T47D (cell line): ENCODE results near the gene ANKUB1.
"Not testable (repeated sequence)": the region's sequence is repeated elsewhere in the genome, so short reads cannot be mapped to it uniquely, and the experiment has no call there.

Experiments
- DNase-seq, 2 experiments: peaks; one replicate each; pipeline versions ENCODE4 v3.0.0 to v3.0.0-alpha.2; 2011 to 2012; ENCODE audit warnings: low read depth in 1 of 2, low spot score in 1 of 2
- JUND ChIP-seq: IDR thresholded peaks from 2 replicates; pipeline ENCODE4 v1.6.1; 2012; ENCODE audit warnings: low read depth
- in situ Hi-C: cut with HindIII; loops from 2 replicates; pipeline ENCODE4 v1.10.0; 2016; ENCODE audit warnings: low sequenced_read_pairs, low pct_unique_long_range_greater_than_20kb

The ANKUB1 gene, protein sequence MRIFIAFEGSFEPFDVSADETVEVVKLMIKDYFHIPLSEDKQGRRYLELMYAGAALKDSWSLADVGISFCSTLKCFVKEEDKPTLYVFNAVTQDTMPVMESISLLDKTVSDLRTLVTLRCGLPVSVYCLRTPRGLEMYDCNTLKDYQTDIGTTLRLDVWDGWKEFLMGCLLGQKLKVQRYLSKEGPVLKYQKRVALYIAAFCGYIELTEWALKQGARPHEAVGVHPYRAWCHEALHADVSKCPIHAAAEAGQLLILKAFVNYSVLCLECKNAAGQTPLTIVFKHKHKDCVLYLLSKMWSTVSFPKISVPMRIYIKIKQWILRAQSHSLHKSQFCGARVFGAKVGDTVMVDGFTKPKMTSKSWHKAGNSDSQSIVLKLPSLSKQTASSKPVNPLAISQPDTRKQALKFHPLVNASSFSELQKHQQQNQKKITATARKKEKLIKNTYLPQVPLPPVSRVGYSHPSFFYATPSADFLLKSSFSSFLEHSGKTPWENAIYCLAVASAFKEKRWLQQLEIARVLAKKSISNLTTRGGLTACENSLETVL

DNA sequence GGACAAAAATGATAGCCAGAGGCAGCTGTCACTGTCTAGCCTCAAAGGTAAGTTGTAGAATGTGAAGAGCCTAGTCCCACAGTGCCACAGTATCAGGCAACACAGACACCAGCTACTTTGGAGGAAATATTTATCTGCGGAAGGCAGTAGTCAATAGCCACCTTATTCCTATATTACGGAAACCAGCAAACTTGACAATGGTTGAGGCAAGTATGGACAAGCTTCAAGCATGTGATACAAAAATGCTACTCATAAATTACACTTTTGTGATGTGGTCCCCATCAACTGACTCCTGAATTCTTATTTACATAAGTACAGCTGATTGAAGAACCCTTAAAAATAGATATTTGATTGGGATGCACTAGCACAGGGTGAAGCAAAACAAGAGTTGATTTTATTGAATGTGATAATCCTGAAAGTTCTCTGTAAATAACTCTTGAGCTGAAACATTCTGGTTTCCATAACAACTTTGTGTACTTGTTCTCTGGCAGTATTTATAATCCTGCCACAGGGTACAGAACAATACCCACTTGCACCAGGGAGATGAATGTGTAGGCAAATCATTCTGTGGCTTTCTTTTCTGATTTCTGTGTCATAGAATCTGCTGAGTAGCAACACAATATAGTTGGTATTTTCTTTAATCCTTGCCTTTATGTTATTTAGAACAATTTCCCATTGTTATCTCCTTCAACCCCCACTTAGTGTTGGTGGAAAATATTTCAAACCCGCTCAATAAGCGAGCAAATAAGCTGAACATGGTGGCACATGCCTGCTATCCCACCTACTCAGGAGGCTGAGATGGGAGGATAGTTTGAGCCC lies at the start of gene ANKUB1:
Gene ANKUB1 (minus strand): TSS at position 103 of the 819 bp plus-strand sequence. CDS start 188 bp downstream, outside the sequence.
- in situ Hi-C loops, result no loop called here
- TF ChIP-seq JUND, result no peak
- DNase-seq, result no peak

DNA sequence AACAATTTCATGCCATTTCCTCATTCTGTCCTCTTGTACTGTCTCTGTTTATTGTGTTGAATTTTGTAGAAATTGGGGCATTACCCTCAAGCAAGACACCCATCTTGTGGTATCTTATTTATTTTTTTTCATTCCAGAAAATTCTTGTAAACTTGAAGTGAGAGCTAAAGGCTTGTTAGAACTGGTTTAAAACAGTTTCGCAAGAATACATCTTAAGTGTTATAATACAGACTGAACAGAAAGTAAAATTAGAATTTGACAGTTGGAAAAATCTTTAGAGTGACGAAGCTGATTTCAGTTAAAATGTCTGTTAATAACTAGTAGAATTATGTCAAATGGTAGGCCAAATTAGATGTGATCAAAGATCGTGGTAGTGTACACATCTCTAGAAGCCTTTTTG lies 47.5 kb upstream of the ANKUB1 start:
- no peak for DNase-seq
- in situ Hi-C loops, result no loop called here
- no peak for TF ChIP-seq JUND

DNA sequence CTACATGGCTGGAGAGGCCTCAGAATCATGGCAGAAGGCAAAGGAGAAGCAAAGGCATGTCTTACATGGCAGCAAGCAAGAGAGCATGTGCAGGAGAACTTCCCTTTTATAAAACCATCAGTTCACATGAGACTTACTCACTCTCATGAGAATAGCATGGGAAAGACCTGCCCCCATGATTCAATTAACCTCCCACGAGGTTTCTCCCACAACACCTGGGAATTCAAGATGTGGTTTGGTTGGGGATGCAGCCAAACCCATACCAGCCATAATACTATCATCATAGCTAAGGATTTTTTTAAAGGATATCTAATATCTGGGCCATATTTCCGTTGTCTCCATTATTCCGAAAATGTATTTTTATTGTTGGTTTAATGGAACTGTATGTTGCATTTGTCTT lies 47.1 kb upstream of the ANKUB1 start:
- DNase-seq, in situ Hi-C loops: not testable (repeated sequence)

DNA sequence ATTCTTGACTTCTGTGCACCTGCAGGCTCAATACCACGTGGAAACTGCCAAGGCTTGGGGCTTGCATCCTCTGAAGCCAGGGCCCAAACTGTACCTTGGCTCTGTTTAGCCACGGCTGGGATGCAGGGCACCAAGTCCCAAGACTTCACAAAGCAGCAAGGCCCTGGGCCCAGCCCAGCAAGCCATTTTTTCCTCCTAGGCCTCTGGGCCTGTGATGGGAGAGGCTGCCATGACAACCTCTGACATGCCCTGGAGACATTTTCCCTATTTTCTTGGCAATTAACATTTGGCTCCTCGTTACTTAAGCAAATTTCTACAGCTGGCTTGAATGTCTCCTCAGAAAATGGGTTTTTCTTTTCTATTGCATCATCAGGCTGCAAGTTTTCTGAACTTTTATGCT lies 46.1 kb upstream of the ANKUB1 start:
- DNase-seq, in situ Hi-C loops: not testable (repeated sequence)

DNA sequence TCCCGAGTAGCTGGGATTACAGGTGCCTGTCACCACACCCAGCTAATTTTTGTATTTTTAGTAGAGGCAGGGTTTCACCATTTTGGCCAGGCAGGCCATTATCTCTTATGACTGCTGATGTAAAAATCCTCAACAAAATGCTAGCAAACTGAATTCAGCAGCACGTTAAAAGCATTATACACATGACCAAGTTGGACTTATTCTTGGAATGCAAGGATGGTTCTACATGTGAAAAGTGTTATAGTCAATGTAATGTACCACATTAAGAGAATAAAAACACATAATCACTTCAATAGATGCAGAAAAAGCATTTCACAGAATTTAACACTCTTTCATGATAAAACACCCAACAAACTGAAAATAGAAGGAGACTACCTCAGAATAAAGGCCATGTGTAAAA lies 40.9 kb upstream of the ANKUB1 start:
- DNase-seq, result no peak
- in situ Hi-C loops, result no loop called here
- TF ChIP-seq JUND, result no peak

DNA sequence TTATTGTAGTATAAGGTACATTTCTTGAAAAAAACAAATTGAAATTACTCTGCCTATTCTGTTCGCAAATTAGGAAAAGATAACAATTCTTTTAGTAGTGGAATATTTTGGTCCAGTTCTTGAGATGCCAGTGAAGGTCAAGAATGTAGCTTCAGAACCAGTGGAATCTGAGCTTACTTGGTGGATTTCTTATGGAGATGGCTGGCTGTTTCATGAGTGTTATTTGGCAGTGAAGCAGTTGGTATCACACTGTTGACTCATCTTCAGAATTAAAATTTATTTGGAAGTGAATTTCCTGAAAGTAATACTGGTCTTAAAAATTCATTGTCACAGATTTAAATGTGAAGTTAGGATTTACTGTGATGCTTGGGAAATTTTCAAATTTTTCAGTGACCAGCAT lies 39.7 kb upstream of the ANKUB1 start:
- in situ Hi-C loops, result no loop called here
- DNase-seq, result no peak
- TF ChIP-seq JUND, result no peak

DNA sequence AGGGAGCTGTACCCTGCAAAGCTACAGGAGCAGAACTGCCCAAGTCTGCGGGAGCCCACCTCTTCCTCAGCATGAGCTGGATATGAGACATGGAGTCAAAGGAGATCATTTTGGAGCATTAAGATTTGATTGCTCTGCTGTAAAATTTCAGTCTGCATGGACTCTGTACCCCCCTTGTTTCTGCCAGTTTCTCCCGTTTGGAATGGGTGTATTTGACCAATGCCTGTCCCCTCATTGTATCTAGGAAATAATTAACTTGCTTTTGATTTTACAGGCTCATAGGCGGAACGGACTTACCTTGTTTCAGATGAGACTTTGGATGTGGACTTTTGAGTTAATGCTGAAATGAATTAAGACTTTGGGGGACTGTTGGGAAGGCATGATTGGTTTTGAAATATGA lies 39.0 kb upstream of the ANKUB1 start:
- in situ Hi-C loops, result no loop called here
- no peak for TF ChIP-seq JUND
- no peak for DNase-seq

DNA sequence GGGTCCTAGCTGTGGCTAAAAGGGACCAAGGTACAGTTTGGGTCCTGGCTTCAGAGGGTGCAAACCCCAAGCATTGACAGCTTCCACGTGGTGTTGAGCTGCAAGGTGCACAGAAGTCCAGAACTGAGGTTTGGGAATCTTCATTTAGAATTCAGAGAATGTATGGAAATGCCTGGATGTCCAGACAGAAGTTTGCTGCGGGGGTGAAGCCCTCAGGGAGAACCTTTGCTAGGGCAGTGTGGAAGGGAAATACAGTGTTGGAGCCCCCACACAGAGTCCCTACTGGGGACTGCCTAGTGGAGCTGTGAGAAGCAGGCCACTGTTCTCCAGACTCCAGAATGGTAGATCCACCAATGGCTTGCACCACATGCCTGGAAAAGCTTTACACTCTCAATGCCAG lies 38.5 kb upstream of the ANKUB1 start:
- in situ Hi-C loops, result no loop called here
- no peak for DNase-seq
- TF ChIP-seq JUND, result no peak

DNA sequence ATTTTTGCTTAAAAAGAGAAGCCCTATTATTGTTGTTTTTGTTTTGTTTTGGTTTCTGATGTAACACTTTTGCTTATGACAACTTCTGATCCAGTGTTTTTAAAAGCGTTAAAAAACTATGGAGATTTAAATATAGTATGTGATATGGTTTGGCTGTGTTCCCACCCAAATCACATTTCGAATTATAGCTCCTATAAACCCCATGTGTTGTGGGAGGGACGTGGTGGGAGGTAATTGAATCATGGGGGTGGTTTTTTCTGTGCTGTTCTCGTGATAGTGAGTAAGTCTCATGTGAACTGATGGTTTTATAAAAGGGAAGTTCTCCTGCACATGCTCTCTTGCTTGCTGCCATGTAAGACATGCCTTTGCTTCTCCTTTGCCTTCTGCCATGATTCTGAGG lies 37.3 kb upstream of the ANKUB1 start:
- DNase-seq, in situ Hi-C loops: not testable (repeated sequence)

DNA sequence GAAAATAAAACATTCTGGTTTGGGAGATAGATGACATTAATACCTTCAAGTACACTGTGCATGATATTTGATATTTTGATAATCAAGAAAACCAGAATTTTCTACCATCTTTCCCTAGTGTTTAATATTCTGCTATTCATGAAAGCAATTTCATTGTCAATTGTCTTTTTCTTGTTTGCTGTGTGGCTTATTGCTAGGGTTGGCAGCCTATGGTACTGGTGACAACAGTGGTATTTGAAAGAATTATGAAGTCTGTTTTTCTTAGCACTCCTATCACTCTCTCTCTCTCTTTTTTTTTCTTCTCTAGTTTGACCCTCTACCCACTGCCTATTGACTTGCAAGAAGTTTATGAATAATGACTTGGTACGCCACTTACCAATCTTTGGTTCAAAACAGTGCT lies 36.0 kb upstream of the ANKUB1 start:
- DNase-seq, result no peak
- in situ Hi-C loops, result no loop called here
- TF ChIP-seq JUND, result no peak

DNA sequence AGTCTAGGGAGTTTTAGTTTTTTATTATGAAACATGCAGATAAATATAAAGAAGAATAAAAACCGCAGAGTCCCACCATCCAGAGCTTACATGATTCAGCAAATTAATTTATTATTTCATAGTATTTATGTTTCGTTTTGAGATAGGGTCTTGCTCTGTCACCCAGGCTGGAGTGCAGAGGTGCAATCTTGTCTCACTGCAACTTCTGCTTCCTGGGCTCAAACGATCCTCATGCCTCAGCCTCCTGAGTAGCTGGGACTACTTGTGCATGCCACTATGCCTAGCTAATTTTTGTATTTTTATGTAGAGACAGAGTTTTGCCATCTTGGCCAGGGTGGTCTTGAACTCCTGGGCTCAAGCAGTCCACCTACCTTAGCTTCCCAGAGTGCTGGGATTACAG lies 34.3 kb upstream of the ANKUB1 start:
- no peak for DNase-seq
- in situ Hi-C loops, result no loop called here
- TF ChIP-seq JUND, result no peak

DNA sequence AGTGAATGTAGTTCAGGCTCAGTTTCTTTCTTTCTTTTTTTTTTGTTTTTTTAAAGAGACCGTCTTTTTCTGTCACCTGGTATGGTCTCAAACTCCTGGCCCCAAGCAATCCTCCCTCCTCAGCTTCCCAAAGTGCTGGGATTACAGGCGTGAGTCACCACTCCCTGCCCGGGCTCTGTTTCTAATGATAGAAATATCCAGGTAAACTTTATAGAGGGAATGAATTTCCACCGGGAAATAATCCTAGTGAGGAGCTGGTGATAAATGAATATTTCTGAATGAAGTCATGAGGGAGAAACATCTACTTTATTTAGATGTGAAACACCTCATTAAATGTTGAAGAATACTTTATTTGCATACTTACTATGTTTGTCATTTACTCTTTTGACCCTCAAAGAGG lies 27.8 kb upstream of the ANKUB1 start:
- no peak for DNase-seq
- in situ Hi-C loops, result no loop called here
- TF ChIP-seq JUND, result no peak

DNA sequence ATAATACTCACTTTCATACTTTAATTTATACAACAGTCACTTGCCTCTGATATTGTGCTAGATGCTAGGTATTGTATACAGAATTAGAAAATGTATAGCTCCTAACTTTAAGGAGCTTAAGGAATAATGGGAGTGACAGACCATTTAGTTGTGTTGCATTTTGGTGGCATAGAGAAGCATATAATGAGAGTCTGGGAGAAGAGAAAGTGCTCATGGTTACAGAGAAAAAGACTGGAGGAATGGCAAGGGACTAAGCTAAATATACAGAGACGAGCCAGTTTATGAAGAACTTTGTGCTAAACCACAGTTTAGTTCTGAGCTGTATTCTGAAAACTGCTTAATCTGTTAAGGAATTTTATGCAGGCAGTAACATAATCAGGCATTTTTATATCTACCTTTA lies 27.1 kb upstream of the ANKUB1 start:
- in situ Hi-C loops, result no loop called here
- no peak for TF ChIP-seq JUND
- DNase-seq, result no peak
